ENCODE results near the gene TULP4. TPM values are rescaled to one million over a fixed set of nuclear protein-coding genes. Genes with fewer than 3 reads are reported as not detected.
"Not testable (repeated sequence)": the region's sequence is repeated elsewhere in the genome, so short reads cannot be mapped to it uniquely, and the experiment has no call there.

The TULP4 gene
- total RNA-seq, 1 experiment from 2014 or later = 105 TPM

DNA sequence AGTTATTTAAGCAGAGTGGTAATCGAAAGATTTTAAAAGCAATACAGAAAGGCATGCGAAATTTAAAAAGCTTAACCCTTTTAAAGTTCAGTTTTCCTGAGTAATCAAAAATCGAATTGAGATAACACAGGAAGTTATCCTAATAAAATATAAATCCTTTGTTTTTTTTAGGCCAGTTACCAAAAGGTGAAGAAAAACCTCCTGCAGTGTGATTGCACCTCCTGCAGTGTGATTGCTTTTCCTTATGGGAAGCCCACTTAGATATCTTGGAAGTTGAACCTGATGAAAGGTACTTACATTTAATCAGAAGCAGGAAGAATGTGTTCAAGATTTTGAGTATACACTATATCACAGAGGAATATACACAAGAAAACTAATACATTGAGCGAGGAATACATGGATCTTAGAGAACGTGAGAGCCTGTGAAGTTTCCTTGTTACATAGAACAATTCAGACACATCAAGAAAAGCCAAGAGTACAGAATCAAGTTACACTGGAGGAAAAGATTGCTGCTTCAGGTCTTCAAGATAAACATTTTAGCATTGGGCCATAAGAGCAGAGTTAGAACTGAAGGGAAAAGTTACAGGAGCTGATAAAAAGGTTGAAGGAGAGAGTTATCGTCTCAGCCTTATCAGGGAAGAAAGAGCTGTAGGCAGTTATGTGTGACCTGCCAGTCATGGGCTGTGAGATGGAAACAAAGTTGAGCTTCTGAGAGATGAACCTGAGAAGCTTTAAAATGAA lies 240.0 kb downstream of the TULP4 start:
- no peak overlapping the region for H3K27ac Mint-ChIP-seq (ENCODE audit: unreplicated experiment)
- intact Hi-C loops (cut with micrococcal nuclease; ENCODE audit: unreplicated experiment) = no loop called here
- no peak overlapping the region for H3K4me3 Mint-ChIP-seq (ENCODE audit: low read depth, unreplicated experiment)
- H3K4me1 Mint-ChIP-seq (ENCODE audit: low read depth, unreplicated experiment) = peaks cover 8% of the 10 kb centered on the region
- CTCF ChIA-PET = no interaction called here
- no peak for TF ChIP-seq CTCF (IDR thresholded peaks at IDR 0.05; ENCODE audit: unreplicated experiment)
- DNase-seq = no peak
- H3K27me3 Mint-ChIP-seq (ENCODE audit: unreplicated experiment) = no peaks in the 10 kb centered on the region
- no peaks in the 10 kb centered on the region for H3K9me3 Mint-ChIP-seq (ENCODE audit: low read depth, unreplicated experiment)
- H3K36me3 Mint-ChIP-seq (ENCODE audit: insufficient read depth, unreplicated experiment) = no peaks in the 10 kb centered on the region
- no TSS peak for BruUV-seq (replicated peaks)

DNA sequence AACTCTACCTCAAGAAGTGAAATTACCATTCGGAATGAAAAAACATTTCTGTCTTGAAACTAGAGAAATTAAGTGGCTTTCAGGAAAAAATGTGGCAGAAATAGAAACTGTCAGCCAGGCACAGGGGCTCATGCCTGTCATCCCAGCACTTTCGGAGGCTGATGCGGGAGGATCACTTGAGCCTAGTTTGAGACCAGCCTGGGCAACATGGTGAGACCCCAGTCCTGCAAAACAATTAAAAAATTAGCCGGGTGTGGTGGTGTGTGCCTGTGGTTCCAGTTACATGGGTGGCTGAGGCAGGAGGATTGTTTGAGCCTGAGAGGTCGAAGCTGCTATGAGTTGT lies 240.5 kb downstream of the TULP4 start:
- no peaks in the 10 kb centered on the region for H3K9me3 Mint-ChIP-seq (ENCODE audit: low read depth, unreplicated experiment)
- H3K4me1 Mint-ChIP-seq (ENCODE audit: low read depth, unreplicated experiment) = peaks cover 8% of the 10 kb centered on the region
- CTCF ChIA-PET = interaction anchor here (0.7 kb wide), 1 partner anchor 551 kb away, joined by 4 read pairs; no protein-coding TSS in a partner anchor
- H3K4me3 Mint-ChIP-seq (ENCODE audit: low read depth, unreplicated experiment) = no peak overlapping the region
- intact Hi-C loops (cut with micrococcal nuclease; ENCODE audit: unreplicated experiment) = no loop called here
- TF ChIP-seq CTCF (IDR thresholded peaks at IDR 0.05; ENCODE audit: unreplicated experiment) = no peak
- H3K27me3 Mint-ChIP-seq (ENCODE audit: unreplicated experiment) = no peaks in the 10 kb centered on the region
- H3K27ac Mint-ChIP-seq (ENCODE audit: unreplicated experiment) = no peak overlapping the region
- no peaks in the 10 kb centered on the region for H3K36me3 Mint-ChIP-seq (ENCODE audit: insufficient read depth, unreplicated experiment)
- BruUV-seq (replicated peaks) = no TSS peak
- no peak for DNase-seq

GRCh38 chr6:158554611-158555361 lies 242.5 kb downstream of the TULP4 start:
- TF ChIP-seq CTCF (IDR thresholded peaks at IDR 0.05; ENCODE audit: unreplicated experiment) = no peak
- peaks cover 6% of the 10 kb centered on the region for H3K36me3 Mint-ChIP-seq (ENCODE audit: insufficient read depth, unreplicated experiment)
- no peaks in the 10 kb centered on the region for H3K27me3 Mint-ChIP-seq (ENCODE audit: unreplicated experiment)
- intact Hi-C loops (cut with micrococcal nuclease; ENCODE audit: unreplicated experiment) = no loop called here
- no TSS peak for BruUV-seq (replicated peaks)
- peaks cover 8% of the 10 kb centered on the region for H3K4me1 Mint-ChIP-seq (ENCODE audit: low read depth, unreplicated experiment)
- H3K4me3 Mint-ChIP-seq (ENCODE audit: low read depth, unreplicated experiment) = no peak overlapping the region
- H3K27ac Mint-ChIP-seq (ENCODE audit: unreplicated experiment) = no peak overlapping the region
- no peak for DNase-seq
- CTCF ChIA-PET = no interaction called here
- no peaks in the 10 kb centered on the region for H3K9me3 Mint-ChIP-seq (ENCODE audit: low read depth, unreplicated experiment)

GRCh38 chr6:158556113-158556512 lies 243.8 kb downstream of the TULP4 start:
- intact Hi-C loops (cut with micrococcal nuclease; ENCODE audit: unreplicated experiment) = no loop called here
- Mint-ChIP-seq H3K27me3 (ENCODE audit: unreplicated experiment) (no peaks in the 10 kb centered on the region), H3K27ac (ENCODE audit: unreplicated experiment) (no peak overlapping the region), H3K9me3 (ENCODE audit: low read depth, unreplicated experiment) (no peaks in the 10 kb centered on the region), H3K4me1 (ENCODE audit: low read depth, unreplicated experiment) (peaks cover 10% of the 10 kb centered on the region), H3K4me3 (ENCODE audit: low read depth, unreplicated experiment) (no peak overlapping the region), H3K36me3 (ENCODE audit: insufficient read depth, unreplicated experiment) (peaks cover 20% of the 10 kb centered on the region)
- CTCF ChIA-PET = no interaction called here
- no TSS peak for BruUV-seq (replicated peaks)
- no peak for TF ChIP-seq CTCF (IDR thresholded peaks at IDR 0.05; ENCODE audit: unreplicated experiment)
- DNase-seq = no peak

GRCh38 chr6:158557110-158557509 lies 244.8 kb downstream of the TULP4 start:
- BruUV-seq (replicated peaks); H3K27me3 Mint-ChIP-seq (ENCODE audit: unreplicated experiment); H3K27ac Mint-ChIP-seq (ENCODE audit: unreplicated experiment); H3K4me3 Mint-ChIP-seq (ENCODE audit: low read depth, unreplicated experiment); DNase-seq; intact Hi-C loops (cut with micrococcal nuclease; ENCODE audit: unreplicated experiment); H3K9me3 Mint-ChIP-seq (ENCODE audit: low read depth, unreplicated experiment): not testable (repeated sequence)
- peaks cover 20% of the 10 kb centered on the region for H3K4me1 Mint-ChIP-seq (ENCODE audit: low read depth, unreplicated experiment)
- CTCF ChIA-PET = interaction anchor here (0.5 kb wide), 1 partner anchor 9 kb away, joined by 3 read pairs; no protein-coding TSS in a partner anchor
- H3K36me3 Mint-ChIP-seq (ENCODE audit: insufficient read depth, unreplicated experiment) = peaks cover 30% of the 10 kb centered on the region
